Stimulated activated CD4-positive, alpha-beta T cell treated with anti-CD3 and anti-CD28 coated beads, Interleukin-2, amount 100 ng/mL, for 24 hours (primary cell): Measurements from ENCODE around the gene XRCC5.
"Not testable (repeated sequence)": the region's sequence is repeated elsewhere in the genome, so short reads cannot be mapped to it uniquely, and the experiment has no call there.

Experiments used
- DNase-seq, 2 donors: peaks; one replicate each; pipeline ENCODE4 v3.0.0-alpha.2; 2020

Gene XRCC5

GRCh38 chr2:216206041-216206703, 97.0 kb downstream of the XRCC5 start:
- no peak for DNase-seq

DNA sequence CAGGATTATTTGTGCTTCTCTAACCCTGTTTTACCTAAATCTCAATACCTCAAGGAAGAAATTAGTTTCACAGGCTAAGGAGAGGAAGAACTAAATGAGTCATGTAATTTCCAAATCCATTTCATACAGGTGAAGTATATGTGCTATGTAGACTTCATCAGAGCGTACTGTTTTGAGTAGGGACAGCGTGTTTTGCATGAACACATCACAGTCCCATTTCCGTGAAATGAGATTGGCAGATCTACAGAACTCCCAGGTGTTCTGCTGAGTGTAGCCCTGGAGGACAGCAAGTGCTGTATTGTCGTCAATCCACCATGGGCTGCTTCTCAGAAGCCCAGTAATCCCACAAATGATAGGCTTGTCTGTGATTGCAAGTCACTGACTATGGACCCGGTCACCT, 97.7 kb downstream of the XRCC5 start:
- no peak for DNase-seq

DNA sequence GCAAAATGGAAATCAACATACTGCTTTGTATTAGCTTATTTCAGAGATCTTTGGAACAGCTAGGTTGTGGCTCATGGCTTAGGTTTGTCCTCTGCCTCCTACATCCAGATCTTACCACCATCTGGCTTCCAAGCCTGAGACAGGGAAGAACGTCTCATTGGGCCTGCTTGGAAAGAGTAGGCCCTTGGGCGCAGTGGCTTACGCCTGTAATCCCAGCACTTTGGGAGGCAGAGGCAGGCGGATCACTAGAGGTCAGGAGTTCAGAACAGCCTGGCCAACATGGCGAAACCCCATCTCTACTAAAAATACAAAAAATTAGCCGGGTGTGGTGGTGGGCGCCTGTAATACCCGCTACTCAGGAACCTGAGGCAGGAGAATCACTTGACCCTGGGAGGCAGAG, 99.5 kb downstream of the XRCC5 start:
- DNase-seq: not testable (repeated sequence)

GRCh38 chr2:216210701-216211540, 101.8 kb downstream of the XRCC5 start:
- DNase-seq: no peak

GRCh38 chr2:216211614-216212145, 102.5 kb downstream of the XRCC5 start:
- DNase-seq: no peak

DNA sequence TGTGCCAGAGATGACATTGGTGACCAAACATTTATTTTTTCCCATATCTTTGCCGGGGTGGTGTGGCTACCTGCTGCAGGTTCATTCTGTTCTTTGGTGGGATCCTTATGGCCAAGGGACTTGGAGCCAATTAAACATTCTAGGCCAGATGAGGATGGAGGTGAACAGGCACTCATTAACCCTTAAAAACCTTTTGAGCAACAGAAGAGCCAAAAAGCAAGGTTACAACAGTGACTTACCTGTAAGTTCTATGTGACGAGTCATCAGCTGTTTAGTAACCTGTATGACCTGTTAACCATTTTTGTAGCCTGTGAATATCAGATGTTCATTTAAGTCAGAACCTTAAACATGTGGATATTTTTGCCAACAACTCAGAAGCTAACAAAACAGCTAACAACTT, 105.6 kb downstream of the XRCC5 start:
- no peak for DNase-seq

DNA sequence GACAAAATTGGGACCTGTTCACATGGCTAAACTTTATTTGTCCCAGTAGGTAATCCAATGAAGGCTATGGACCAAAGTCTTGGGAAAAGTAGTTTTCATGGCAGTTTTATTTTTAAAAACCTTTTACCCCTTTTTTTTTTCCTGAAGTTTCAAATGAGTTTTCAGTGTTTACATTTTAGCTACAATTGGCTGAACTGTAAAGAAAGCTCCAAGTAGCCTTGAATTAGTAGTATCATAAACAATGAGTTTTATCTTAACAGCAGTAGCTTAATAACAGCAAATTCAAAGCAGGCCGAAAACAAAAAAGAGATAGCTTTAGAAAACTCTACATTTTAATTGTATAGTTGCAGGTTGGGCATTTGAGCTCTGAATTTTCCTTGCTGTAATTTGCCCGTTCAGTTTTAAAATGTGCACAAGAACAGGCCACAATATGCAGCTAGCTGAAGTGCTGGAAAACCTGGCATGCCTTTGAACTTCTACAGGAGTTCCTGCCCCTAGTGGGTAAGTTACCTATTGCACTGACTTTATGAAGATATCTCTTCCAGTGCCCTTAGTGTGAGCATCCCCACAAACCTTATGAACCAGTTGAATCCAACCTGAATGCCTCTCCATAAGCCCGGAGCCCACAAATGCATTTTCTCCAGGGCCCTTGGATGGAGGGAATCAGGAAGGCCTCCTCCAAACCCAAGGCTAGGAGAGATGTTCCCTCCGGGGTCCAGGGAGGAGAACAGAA, 106.7 kb downstream of the XRCC5 start:
- DNase-seq: no peak

DNA sequence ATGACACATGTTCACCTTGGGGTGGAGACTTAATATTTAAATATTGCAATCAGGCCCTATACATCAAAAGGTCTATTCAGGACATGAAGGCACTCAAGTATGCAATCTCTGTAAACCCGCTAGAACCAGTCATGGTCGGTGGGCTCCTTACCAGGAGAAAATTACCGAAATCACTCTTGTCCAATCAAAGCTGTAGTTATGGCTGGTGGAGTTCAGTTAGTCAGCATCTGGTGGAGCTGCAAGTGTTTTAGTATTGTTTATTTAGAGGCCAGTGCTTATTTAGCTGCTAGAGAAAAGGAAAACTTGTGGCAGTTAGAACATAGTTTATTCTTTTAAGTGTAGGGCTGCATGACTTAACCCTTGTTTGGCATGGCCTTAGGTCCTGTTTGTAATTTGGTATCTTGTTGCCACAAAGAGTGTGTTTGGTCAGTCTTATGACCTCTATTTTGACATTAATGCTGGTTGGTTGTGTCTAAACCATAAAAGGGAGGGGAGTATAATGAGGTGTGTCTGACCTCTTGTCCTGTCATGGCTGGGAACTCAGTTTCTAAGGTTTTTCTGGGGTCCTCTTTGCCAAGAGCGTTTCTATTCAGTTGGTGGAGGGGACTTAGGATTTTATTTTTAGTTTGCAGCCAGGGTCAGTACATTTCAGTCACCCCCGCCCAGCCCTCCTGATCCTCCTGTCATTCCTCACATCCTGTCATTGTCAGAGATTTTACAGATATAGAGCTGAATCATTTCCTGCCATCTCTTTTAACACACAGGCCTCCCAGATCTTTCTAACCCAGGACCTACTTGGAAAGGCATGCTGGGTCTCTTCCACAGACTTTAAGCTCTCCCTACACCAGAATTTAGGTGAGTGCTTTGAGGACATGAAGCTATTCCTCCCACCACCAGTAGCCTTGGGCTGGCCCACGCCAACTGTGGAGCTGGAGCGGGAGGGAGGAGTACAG, 108.1 kb downstream of the XRCC5 start:
- DNase-seq: no peak

GRCh38 chr2:216217904-216218260, 108.7 kb downstream of the XRCC5 start:
- DNase-seq: no peak

- no peak for DNase-seq
These were observed 110.7 kb downstream of the XRCC5 start for GRCh38 chr2:216219861-216220260.

DNA sequence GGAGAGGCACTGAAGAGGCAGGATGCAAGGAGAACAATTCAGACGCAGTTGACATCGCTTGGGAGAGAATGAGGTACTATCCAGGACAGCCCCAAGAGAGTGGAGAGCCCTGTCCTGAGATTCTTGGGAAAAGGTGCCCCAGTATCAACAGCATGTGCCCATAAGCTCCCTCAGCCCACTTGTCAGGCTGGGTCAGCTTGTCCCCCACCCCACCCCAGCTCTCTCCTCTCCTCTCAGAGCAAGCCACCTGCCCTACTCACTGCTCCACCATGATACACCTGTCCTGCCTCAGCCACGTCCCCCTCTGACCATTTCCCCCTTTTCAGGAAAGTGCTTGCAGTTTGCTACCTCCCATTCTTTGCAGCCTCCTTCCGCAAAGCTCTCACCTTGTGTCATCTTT, 111.8 kb downstream of the XRCC5 start:
- DNase-seq: no peak

DNA sequence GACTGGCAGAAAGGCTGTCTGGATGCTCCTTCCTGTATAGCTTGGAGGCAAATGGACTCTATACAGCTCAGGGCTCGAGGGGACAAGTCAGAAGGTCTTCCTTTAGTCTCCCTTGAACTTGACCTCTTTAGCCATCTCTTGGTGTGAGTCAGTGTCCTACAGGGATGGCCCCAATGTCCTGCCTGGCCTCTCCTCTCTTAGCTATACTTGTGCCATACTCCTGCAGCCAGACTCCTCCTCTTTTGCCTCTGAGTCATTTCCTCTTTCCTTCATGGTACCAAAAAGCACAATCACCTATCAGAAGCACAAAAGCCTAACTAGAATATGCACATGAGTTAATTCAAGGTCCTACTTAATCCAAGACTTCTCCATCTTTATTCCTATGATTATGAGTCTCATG, 112.7 kb downstream of the XRCC5 start:
- DNase-seq: no peak

DNA sequence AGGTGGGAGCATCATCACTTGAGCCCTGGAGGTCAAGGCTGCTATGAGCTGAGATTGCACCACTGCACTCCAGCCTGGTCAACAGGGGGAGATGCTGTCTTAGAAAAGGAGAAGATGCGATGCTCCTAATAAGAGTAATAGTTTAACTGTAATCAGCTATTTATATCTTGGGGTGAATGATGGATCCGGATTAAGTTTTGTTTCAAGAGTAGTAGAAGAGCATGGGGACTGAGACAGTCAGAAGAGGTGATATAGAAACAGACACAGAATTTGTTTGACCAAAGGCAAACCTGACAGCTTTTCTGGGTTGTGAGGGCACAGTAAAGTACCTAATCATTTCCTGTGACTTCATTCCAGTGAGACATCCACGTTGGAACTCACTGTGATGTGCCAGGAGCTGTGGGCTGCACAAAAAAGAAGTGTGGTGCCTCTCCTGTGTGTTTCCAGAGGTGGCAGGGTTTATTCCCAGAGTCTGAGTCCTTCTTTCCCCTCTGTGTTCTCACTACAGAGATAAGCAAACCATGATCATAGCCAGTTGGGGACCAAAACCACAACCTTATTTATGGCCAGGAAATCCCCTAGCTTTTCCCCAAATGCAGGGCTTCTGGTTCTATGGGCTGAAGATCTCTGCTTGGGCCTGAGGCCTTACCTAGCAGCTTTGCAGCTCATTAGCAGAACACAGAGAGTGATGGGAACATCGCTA, 113.7 kb downstream of the XRCC5 start:
- DNase-seq: no peak

- DNase-seq: no peak
These were observed 115.2 kb downstream of the XRCC5 start for GRCh38 chr2:216224388-216224787.

DNA sequence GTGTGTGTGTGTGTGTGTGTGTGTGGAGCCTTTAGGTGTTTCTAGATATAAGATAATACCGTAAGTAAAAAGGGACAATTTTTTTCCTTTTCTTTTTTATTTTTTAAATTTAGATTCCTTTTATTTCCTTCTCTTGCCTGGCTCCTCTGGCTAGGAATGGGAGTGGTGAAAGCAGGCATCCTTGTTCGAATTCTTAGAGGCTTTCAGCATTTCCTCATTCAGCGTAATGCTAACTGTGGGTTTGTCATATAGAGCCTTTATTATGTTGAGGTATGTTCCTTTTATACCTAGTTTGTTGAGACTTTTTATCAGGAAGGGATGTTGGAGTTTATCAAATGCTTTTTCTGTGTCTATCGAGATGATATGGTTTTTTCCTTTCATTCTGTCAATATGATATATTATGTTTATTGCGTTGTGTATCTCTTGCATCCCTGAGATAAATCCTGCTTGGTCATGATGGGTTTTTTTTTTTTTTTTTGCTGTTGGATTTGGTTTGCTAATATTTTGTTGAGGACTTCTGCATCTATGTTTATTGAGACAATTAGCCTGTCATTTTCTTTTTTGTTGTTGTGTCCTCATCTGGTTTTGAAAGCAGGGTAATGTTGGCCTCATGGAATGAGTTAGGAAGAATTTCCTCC, 120.2 kb downstream of the XRCC5 start:
- DNase-seq: no peak

DNA sequence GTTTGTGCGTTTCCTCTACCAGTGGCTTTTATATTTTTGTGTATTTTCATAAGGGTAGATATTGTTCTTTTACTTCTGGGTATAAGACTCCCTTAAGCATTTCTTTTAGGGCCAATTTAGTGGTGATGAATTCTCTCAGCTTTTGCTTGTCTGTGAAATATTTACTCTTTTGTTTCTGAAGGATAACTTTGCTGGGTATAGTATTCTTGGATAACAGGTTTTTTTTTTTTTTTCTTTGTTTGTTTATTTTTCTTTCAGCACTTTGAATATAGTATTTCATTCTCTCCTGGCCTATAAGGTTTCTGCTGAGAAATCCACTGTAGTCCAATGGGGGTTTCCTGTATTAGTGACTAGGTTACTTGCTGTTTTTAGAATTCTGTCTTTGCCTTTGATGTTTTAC, 122.7 kb downstream of the XRCC5 start:
- DNase-seq: no peak

GRCh38 chr2:216232721-216233120, 123.6 kb downstream of the XRCC5 start:
- no peak for DNase-seq

- DNase-seq: no peak
These were observed 124.3 kb downstream of the XRCC5 start for GRCh38 chr2:216233281-216233995.

DNA sequence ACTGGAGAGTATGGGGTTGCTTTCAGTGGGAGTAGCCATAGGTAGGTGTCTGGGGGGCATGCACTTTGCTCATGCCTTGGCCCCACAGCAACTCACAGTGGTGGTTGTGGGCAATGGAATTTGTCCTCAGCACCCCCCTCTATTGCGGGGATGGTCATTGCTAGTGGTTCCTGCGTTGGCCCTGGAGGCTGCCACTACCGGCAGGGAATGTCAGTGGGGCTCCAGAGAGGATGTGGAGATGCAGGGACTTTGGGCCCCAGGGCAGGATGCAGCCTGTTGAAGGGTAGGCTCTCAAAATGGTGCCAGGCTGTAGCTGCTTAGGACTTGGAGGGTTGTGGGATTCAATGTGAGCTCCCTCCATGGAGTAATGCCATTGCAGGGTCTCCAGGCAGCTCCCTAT, 125.0 kb downstream of the XRCC5 start:
- DNase-seq: no peak

GRCh38 chr2:216235462-216235861, 126.3 kb downstream of the XRCC5 start:
- DNase-seq: no peak

- no peak for DNase-seq
These were observed 126.7 kb downstream of the XRCC5 start for GRCh38 chr2:216235896-216236295.
